ENCODE measurements around the gene SCEL.
"Not testable (repeated sequence)": the region's sequence is repeated elsewhere in the genome, so short reads cannot be mapped to it uniquely, and the experiment has no call there.

SCEL gene

DNA sequence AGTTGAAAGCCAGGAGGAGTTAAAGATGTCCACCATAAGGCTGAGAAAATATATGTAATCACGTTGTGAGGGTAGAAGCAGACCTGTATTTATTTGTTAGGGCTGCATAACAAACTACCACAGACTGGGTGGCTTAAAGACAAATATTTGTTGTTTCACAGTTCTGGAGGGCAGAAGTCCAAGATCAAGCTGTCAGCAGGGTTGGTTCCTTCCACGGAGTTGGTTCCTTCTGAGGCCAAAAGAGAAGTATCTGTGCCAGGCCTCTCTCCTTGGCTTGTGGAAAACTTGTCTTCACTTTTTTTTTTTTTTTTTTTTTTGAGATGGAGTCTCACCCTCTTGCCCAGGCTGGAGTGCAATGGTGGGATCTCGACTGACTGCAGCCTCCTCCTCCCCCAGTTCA lies 88.3 kb downstream of the SCEL start:
- TF ChIP-seq CTCF (IDR thresholded peaks at IDR 0.05; ENCODE audit: low read depth, low read length, missing control alignments): no peak
- no peak overlapping the region for H3K4me3 ChIP-seq (replicated peaks; ENCODE audit: low read depth, low read length)
- DNase-seq (ENCODE audit: extremely low read depth, low read depth): no peak

GRCh38 chr13:77628170-77628569 lies 92.7 kb downstream of the SCEL start:
- H3K4me3 ChIP-seq (replicated peaks; ENCODE audit: low read depth, low read length): no peak overlapping the region
- DNase-seq (ENCODE audit: extremely low read depth, low read depth): no peak
- TF ChIP-seq CTCF (IDR thresholded peaks at IDR 0.05; ENCODE audit: low read depth, low read length, missing control alignments): no peak

DNA sequence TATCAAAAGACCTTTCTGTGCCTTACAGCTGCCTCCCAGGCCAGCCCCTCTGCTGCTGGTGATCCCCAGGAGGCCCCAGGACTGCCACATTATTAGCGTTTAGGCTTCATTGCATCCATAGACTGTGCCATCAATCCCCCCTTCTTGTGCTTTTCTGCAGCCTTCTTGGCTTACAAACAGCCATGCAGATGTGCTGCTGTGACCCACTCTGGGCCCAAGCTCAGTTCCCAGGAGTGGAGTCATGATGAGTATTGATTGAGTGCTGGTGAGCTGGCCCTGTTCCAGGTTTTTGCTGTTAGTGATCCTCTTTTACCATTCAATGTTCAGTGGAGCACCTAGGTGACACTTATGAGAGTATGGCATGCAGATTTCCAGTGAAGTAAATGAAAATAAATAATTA lies 102.1 kb downstream of the SCEL start:
- DNase-seq (ENCODE audit: extremely low read depth, low read depth): no peak
- no peak overlapping the region for H3K4me3 ChIP-seq (replicated peaks; ENCODE audit: low read depth, low read length)
- TF ChIP-seq CTCF (IDR thresholded peaks at IDR 0.05; ENCODE audit: low read depth, low read length, missing control alignments): no peak

GRCh38 chr13:77650409-77650808 lies 114.9 kb downstream of the SCEL start:
- TF ChIP-seq CTCF (IDR thresholded peaks at IDR 0.05; ENCODE audit: low read depth, low read length, missing control alignments): no peak
- no peak overlapping the region for H3K4me3 ChIP-seq (replicated peaks; ENCODE audit: low read depth, low read length)
- DNase-seq (ENCODE audit: extremely low read depth, low read depth): no peak

GRCh38 chr13:77653301-77653700 lies 117.8 kb downstream of the SCEL start:
- DNase-seq (ENCODE audit: extremely low read depth, low read depth): no peak
- no peak for TF ChIP-seq CTCF (IDR thresholded peaks at IDR 0.05; ENCODE audit: low read depth, low read length, missing control alignments)
- no peak overlapping the region for H3K4me3 ChIP-seq (replicated peaks; ENCODE audit: low read depth, low read length)

- DNase-seq (ENCODE audit: extremely low read depth, low read depth); H3K4me3 ChIP-seq (replicated peaks; ENCODE audit: low read depth, low read length): not testable (repeated sequence)
Measured at GRCh38 chr13:77660016-77660415, 124.5 kb downstream of the SCEL start.

GRCh38 chr13:77660841-77661250 lies 125.3 kb downstream of the SCEL start:
- DNase-seq (ENCODE audit: extremely low read depth, low read depth): no peak
- no peak overlapping the region for H3K4me3 ChIP-seq (replicated peaks; ENCODE audit: low read depth, low read length)
- no peak for TF ChIP-seq CTCF (IDR thresholded peaks at IDR 0.05; ENCODE audit: low read depth, low read length, missing control alignments)

- not testable (repeated sequence) for H3K4me3 ChIP-seq (replicated peaks; ENCODE audit: low read depth, low read length); DNase-seq (ENCODE audit: extremely low read depth, low read depth)
Measured at GRCh38 chr13:77662301-77662700, 126.8 kb downstream of the SCEL start.

DNA sequence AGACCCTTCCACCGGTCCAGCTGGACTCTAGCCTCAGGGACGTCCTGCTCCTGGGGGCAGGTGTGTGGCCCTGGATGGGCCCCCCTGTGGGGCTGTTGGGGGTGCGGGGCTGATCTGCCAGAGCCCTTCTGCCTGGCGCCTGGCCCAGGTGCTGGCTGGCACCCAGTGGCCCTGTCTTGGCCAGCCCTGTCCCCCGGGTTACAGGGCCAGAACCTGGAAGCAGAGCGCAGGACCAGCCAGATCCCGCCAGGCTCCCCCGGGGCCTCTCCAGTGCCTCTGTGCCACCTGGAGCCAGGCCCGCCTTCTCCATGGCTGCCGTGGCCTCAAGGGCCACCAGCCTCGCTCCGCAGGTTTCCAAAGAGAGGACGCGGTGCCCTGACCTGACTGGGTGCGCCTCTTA lies 127.3 kb downstream of the SCEL start:
- H3K4me3 ChIP-seq (replicated peaks; ENCODE audit: low read depth, low read length); DNase-seq (ENCODE audit: extremely low read depth, low read depth): not testable (repeated sequence)

All from HFF-Myc (cell line).